Natural killer cell (primary cell): ENCODE data around the gene SPC24. TPM values are rescaled to one million over a fixed set of nuclear protein-coding genes. Genes with fewer than 3 reads are reported as not detected.

Source experiments
- ATAC-seq, 3 donors: fragments of 150-1000 bp in 2 of 3; fragments of 200-7000 bp in 1 of 3; cut with Tn5 transposase; 1 replicate in 1 of 3; 2 replicates in 2 of 3; pipeline ENCODE4 v1.10.0; 2021; ENCODE audit warnings: mild to moderate bottlenecking in 2 of 3, moderate library complexity in 2 of 3
- DNase-seq, 2 donors: peaks; one replicate each; pipeline versions ENCODE4 v3.0.0 to v3.0.0-alpha.2; 2013 to 2021; ENCODE audit warnings: mixed read lengths in 1 of 2
- H3K27ac ChIP-seq: one replicate; pipeline ENCODE4 v1.5.1; 2013; ENCODE audit warnings: mild to moderate bottlenecking, low read length
- H3K27me3 ChIP-seq: one replicate; pipeline ENCODE4 v1.6.1; 2013; ENCODE audit warnings: low read length; ENCODE audit not compliant: control insufficient read depth, insufficient read depth
- H3K36me3 ChIP-seq: one replicate; pipeline ENCODE4 v1.6.1; 2013; ENCODE audit warnings: low read length; ENCODE audit not compliant: control insufficient read depth, insufficient read depth
- H3K4me1 ChIP-seq: one replicate; pipeline ENCODE4 v1.6.1; 2013; ENCODE audit warnings: low read length; ENCODE audit not compliant: control insufficient read depth, insufficient read depth
- H3K4me3 ChIP-seq: one replicate; pipeline ENCODE4 v1.5.1; 2013; ENCODE audit warnings: low read length
- H3K9me3 ChIP-seq: one replicate; pipeline ENCODE4 v1.6.1; 2013; ENCODE audit warnings: low read length; ENCODE audit not compliant: control insufficient read depth, insufficient read depth
- H3K27ac Mint-ChIP-seq, 2 donors: one replicate each; pipeline ENCODE4 v1.8.0; 2022; ENCODE audit warnings: mild to moderate bottlenecking in 2 of 2, mixed read lengths in 2 of 2, moderate library complexity in 1 of 2
- H3K27me3 Mint-ChIP-seq, 2 donors: one replicate each; pipeline ENCODE4 v1.8.0; 2022; ENCODE audit warnings: low read depth in 2 of 2, mixed read lengths in 2 of 2
- H3K36me3 Mint-ChIP-seq: one replicate; pipeline ENCODE4 v1.8.0; 2022; ENCODE audit warnings: mixed read lengths
- H3K4me1 Mint-ChIP-seq, 2 donors: one replicate each; pipeline ENCODE4 v1.8.0; 2022; ENCODE audit warnings: mixed read lengths in 2 of 2
- H3K4me3 Mint-ChIP-seq: one replicate; pipeline ENCODE4 v1.8.0; 2022; ENCODE audit warnings: mild to moderate bottlenecking, moderate library complexity, mixed read lengths
- H3K9me3 Mint-ChIP-seq, 2 donors: one replicate each; pipeline ENCODE4 v1.8.0; 2022; ENCODE audit warnings: mixed read lengths in 2 of 2
- WGBS: methylation state at CpG from one replicate; pipeline ENCODE4 v1.1.7; 2013; ENCODE audit warnings: missing lambda C conversion rate; ENCODE audit not compliant: insufficient coverage; 5-methylcytosine and 5-hydroxymethylcytosine counted together
- intact Hi-C: fragments of 100-400 bp; cut with micrococcal nuclease; formaldehyde crosslinking; loops from one replicate; pipeline ENCODE4 v1.14.2; 2022
- total RNA-seq, 4 donors: library from RNA; stranded (reverse); fragments of 120-200 nt in 1 of 4; gene quantifications; one replicate each; pipeline versions ENCODE4 v1.2.3 to v1.2.4, GENCODE V29; 2013 to 2022
- TF ChIP-seq, protein P1 (sequence below): fragments of 200-600 bp; IDR thresholded peaks from one replicate; pipeline ENCODE4 v1.8.0; 2022; ENCODE audit warnings: antibody characterized with exemption

Gene SPC24
- total RNA-seq, 3 donors from 2014 or later (not counting 1 experiment from before 2014, with no cell fraction given): 1.7 to 6.1 (median 4.1) TPM

DNA sequence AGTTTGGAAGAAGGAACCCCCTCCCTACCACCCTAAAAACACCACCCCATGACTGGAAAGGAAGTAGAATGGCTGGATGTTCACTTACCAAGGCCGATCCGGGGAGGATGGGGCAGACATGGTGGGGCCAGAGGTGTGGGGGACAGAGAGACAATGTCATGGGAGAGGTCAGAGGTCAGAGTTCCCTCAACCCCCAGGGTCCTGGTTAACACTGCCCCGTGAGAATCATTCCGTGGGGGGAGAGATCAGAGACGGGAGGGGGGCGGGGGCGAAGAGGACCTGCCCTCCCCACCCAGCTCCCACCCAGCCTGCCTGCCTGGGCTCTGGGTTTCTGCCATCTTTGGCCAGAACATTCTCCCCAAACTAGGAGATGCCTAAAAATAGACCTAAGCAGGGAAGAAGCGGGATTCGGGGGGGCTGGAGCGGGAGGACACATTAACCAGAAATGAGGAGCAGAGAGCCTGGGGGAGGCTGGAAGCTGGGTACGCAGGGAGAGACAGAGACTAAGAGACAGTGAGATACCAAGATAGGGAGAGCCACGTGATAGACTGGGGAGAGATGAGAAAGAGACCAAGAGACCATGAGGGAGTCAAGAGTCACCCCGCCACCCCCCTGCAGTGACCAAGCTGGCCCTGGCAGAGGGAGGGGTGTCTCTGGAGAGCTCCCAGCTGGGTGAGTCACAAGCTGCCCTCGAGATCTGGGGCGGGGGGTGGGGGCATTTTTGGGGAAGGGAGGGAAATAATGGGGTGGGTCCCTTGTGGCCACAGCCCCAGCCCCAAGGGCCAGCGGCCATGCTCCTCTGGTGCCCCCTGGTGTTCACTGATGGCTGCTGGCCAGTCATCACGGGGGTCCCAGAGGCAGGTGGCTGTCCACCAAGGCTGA, 47.9 kb upstream of the SPC24 start:
- DNase-seq (peak in 1 of 2 donors; percentile 54), ATAC-seq (peak in 2 of 3 donors; percentile 32 to 40)
- no peaks in the 10 kb centered on the region for H3K36me3 ChIP-seq
- Mint-ChIP-seq H3K36me3 (no peaks in the 10 kb centered on the region), H3K4me1 (peaks cover 0 to 14% of the 10 kb centered on the region in 2 donors), H3K27ac (peak overlapping the region in 1 of 2 donors; percentile 18), H3K9me3 (no peaks in the 10 kb centered on the region), H3K27me3 (peaks cover 0 to 9% of the 10 kb centered on the region in 2 donors), H3K4me3 (no peak overlapping the region)
- no peak overlapping the region for H3K4me3 ChIP-seq
- H3K27ac ChIP-seq: no peak overlapping the region
- H3K4me1 ChIP-seq: no peaks in the 10 kb centered on the region
- 57% methylated on average over 17 of the region's 17 CpGs for WGBS
- H3K27me3 ChIP-seq: no peaks in the 10 kb centered on the region
- intact Hi-C loops: loop anchor here (2.0 kb wide), 1 partner anchor 167 kb away; no protein-coding TSS in a partner anchor
- H3K9me3 ChIP-seq: no peaks in the 10 kb centered on the region
- TF ChIP-seq, protein P1, sequence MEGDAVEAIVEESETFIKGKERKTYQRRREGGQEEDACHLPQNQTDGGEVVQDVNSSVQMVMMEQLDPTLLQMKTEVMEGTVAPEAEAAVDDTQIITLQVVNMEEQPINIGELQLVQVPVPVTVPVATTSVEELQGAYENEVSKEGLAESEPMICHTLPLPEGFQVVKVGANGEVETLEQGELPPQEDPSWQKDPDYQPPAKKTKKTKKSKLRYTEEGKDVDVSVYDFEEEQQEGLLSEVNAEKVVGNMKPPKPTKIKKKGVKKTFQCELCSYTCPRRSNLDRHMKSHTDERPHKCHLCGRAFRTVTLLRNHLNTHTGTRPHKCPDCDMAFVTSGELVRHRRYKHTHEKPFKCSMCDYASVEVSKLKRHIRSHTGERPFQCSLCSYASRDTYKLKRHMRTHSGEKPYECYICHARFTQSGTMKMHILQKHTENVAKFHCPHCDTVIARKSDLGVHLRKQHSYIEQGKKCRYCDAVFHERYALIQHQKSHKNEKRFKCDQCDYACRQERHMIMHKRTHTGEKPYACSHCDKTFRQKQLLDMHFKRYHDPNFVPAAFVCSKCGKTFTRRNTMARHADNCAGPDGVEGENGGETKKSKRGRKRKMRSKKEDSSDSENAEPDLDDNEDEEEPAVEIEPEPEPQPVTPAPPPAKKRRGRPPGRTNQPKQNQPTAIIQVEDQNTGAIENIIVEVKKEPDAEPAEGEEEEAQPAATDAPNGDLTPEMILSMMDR: peak; percentile 58

DNA sequence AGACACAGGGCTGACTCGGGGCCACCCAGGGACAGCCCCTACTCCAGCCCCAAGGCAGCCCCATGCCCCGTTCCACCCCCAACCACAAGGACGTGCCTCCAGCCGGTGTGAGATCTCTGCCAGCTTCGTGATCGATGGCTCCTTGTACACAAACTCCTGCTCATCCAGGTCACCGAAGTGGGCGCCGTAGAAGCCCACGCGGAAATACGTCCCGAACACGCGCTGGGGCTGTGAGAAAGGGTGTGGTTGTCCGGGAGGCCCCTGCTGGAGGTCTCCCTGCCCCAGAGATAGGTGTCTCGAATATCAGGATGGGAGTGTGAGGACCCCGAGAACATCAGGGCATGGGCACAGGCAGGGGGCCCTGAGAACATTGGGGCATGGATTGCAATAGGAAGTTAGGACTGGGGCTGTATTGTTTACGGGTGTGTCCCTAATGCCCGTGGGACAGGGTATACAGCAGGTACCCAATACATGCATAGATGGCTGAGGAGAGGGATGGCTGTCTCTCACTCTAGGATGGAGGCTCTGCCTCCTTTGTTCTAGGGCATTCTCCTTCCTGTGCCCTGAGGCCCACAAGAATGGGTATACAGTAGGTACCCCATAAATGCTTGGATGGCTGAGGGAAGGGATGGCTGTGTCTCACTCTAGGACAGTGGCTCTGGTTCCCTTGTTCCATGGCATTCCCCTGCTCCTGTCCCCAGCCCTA, 47.1 kb upstream of the SPC24 start:
- no peak overlapping the region for H3K4me3 ChIP-seq
- no peaks in the 10 kb centered on the region for H3K27me3 ChIP-seq
- no peaks in the 10 kb centered on the region for H3K9me3 Mint-ChIP-seq
- H3K27me3 Mint-ChIP-seq: peaks cover 0 to 9% of the 10 kb centered on the region in 2 donors
- ATAC-seq (no peak), DNase-seq (no peak)
- intact Hi-C loops: loop anchor here (2.0 kb wide), 1 partner anchor 166 kb away; no protein-coding TSS in a partner anchor
- no peak overlapping the region for H3K27ac Mint-ChIP-seq
- H3K36me3 ChIP-seq: no peaks in the 10 kb centered on the region
- 90% methylated on average over 20 of the region's 20 CpGs for WGBS
- peaks cover 0 to 14% of the 10 kb centered on the region in 2 donors for H3K4me1 Mint-ChIP-seq
- TF ChIP-seq, protein P1: no peak
- H3K4me3 Mint-ChIP-seq: no peak overlapping the region
- no peaks in the 10 kb centered on the region for H3K36me3 Mint-ChIP-seq
- peaks cover 4% of the 10 kb centered on the region for H3K4me1 ChIP-seq
- no peaks in the 10 kb centered on the region for H3K9me3 ChIP-seq
- H3K27ac ChIP-seq: no peak overlapping the region

DNA sequence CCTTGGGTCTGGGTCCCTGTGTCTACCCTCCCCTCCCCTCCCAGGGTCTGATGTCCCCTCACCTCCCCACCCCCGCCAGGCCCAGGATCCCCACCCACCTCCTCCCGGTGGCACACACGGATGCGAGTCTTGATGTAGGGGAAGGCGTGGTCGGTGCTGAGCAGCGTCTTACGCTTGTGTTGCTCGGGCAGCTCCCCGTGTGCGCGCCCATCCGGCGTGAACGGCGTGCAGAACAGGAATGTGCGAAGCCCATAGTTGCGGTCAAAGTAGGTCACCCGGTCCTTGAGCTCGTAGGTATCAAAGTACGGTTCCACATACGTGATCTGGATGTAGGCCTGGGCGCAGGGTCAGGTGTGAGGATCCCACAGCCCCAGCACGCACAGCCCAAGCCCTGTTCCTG, 46.2 kb upstream of the SPC24 start:
- TF ChIP-seq, protein P1: no peak
- no peak overlapping the region for H3K4me3 ChIP-seq
- no peaks in the 10 kb centered on the region for H3K9me3 ChIP-seq
- 95% methylated on average over 23 of the region's 24 CpGs for WGBS
- H3K36me3 ChIP-seq: no peaks in the 10 kb centered on the region
- DNase-seq (no peak), ATAC-seq (no peak)
- H3K4me1 ChIP-seq: peaks cover 9% of the 10 kb centered on the region
- Mint-ChIP-seq H3K27ac (no peak overlapping the region), H3K36me3 (no peaks in the 10 kb centered on the region), H3K4me3 (no peak overlapping the region), H3K9me3 (no peaks in the 10 kb centered on the region), H3K4me1 (peaks cover 0 to 19% of the 10 kb centered on the region in 2 donors), H3K27me3 (peaks cover 0 to 9% of the 10 kb centered on the region in 2 donors)
- intact Hi-C loops: loop anchor here (2.0 kb wide), 1 partner anchor 165 kb away; no protein-coding TSS in a partner anchor
- H3K27me3 ChIP-seq: no peaks in the 10 kb centered on the region
- no peak overlapping the region for H3K27ac ChIP-seq
